Dermis blood vessel endothelial cell (primary cell): ENCODE results near the gene SVOP. TPM values are rescaled to one million over a fixed set of nuclear protein-coding genes. Genes with fewer than 3 reads are reported as not detected.
A peak's percentile ranks its signal among the peaks of the same experiment; 100 is the strongest.

Experiments used
- DNase-seq: peaks from one replicate; pipeline ENCODE4 v3.0.0; 2010
- total RNA-seq: library from RNA; depleted of rRNA; stranded (reverse); fragments of >200 nt; gene quantifications from 2 replicates; pipeline ENCODE4 v1.2.3, GENCODE V29; 2014

The SVOP gene
- total RNA-seq, 1 donor from 2014 or later = not detected

- DNase-seq = no peak
Observed at GRCh38 chr12:108933949-108934348, 86.9 kb downstream of the SVOP start.

- no peak for DNase-seq
Observed at GRCh38 chr12:108930756-108931155, 90.1 kb downstream of the SVOP start.

GRCh38 chr12:108930155-108930554 is 90.7 kb downstream of the SVOP start:
- DNase-seq = peak; percentile 54

- no peak for DNase-seq
Observed at GRCh38 chr12:108928695-108929094, 92.2 kb downstream of the SVOP start.

- DNase-seq = no peak
Observed at GRCh38 chr12:108922918-108923317, 98.0 kb downstream of the SVOP start.

- DNase-seq = no peak
Observed at GRCh38 chr12:108921946-108922345, 98.9 kb downstream of the SVOP start.

GRCh38 chr12:108918960-108919642 is 101.8 kb downstream of the SVOP start:
- no peak for DNase-seq

GRCh38 chr12:108918206-108918605 is 102.7 kb downstream of the SVOP start:
- DNase-seq = no peak

GRCh38 chr12:108916336-108916735 is 104.5 kb downstream of the SVOP start:
- DNase-seq = no peak

- DNase-seq = no peak
Observed at GRCh38 chr12:108915632-108916133, 105.2 kb downstream of the SVOP start.

GRCh38 chr12:108914121-108914531 is 106.7 kb downstream of the SVOP start:
- DNase-seq = no peak

- no peak for DNase-seq
Observed at GRCh38 chr12:108912361-108912760, 108.5 kb downstream of the SVOP start.

- no peak for DNase-seq
Observed at GRCh38 chr12:108911915-108912314, 109.0 kb downstream of the SVOP start.

GRCh38 chr12:108910336-108910735 is 110.5 kb downstream of the SVOP start:
- no peak for DNase-seq

GRCh38 chr12:108907839-108908351 is 113.0 kb downstream of the SVOP start:
- no peak for DNase-seq

- no peak for DNase-seq
Observed at GRCh38 chr12:108906971-108907370, 113.9 kb downstream of the SVOP start.

GRCh38 chr12:108905725-108906124 is 115.1 kb downstream of the SVOP start:
- no peak for DNase-seq

GRCh38 chr12:108899145-108899544 is 121.7 kb downstream of the SVOP start:
- DNase-seq = no peak

- no peak for DNase-seq
Observed at GRCh38 chr12:108896817-108897216, 124.1 kb downstream of the SVOP start.

GRCh38 chr12:108896336-108896735 is 124.5 kb downstream of the SVOP start:
- no peak for DNase-seq

- no peak for DNase-seq
Observed at GRCh38 chr12:108895220-108895802, 125.6 kb downstream of the SVOP start.

- peak; percentile 32 for DNase-seq
Observed at GRCh38 chr12:108890208-108890607, 130.7 kb downstream of the SVOP start.

GRCh38 chr12:108888031-108888430 is 132.8 kb downstream of the SVOP start:
- DNase-seq = no peak
